ENCODE results near the gene ADAP1.
"Not testable (repeated sequence)": the region's sequence is repeated elsewhere in the genome, so short reads cannot be mapped to it uniquely, and the experiment has no call there.

ADAP1 gene

DNA sequence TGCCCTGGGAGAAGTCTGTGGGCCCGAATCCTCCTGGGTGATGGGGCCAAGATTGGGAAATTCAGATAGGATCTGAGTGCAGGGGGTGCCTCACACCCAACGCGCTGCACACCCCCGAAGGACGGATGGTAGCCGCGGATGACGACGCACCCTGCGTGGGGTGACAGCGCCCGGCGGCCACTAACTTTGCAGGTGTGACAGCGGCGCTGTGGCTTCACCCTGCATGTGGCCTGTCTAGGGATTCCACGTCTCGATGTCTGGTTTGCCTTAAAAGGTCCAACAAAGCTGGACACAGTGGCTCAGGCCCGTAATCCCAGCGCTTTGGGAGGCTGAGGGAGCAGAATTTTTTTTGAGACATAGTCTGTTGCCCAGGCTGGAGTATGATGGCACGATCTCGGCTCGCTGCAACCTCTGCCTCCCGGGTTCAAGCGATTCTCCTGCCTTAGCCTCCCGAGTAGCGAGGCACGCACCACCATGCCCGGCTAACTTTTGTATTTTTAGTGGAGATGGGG is 18.6 kb downstream of the ADAP1 start:
- DNase-seq = no peak

DNA sequence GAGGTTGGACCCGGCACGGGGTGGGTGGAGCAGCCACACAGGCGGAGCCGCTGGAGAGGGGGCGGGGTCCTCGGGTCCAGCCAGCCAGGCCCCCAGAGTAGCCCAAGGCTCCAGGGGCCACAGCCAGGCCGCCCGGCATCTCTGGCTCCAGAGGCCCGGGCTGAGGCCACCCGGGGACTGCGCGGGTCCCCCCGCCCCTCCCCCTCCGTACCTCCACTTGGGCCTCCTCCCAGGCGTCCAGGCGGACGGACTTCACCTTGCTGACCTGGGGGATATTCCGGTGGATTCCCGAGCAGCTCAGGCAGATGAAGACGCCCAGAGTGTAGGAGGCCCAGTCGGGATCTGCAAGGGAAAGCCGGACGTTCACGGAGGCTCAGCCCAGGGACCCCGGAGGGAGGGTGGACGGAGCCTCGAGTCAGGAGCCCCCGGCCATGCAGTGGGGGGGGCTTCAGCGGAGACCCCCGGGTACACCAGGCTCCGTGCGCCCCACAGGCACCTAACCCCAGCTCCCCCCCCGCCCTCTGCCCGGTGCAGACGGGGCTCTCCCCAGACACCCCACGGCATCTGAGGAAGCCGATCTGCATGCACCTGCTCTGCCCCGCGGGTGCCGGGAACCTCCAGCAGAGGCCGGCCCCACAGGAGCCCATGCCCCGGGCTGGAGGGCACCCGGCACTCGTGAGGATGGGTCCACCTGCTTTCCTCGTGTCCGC is 19.2 kb downstream of the ADAP1 start:
- no peak for DNase-seq

DNA sequence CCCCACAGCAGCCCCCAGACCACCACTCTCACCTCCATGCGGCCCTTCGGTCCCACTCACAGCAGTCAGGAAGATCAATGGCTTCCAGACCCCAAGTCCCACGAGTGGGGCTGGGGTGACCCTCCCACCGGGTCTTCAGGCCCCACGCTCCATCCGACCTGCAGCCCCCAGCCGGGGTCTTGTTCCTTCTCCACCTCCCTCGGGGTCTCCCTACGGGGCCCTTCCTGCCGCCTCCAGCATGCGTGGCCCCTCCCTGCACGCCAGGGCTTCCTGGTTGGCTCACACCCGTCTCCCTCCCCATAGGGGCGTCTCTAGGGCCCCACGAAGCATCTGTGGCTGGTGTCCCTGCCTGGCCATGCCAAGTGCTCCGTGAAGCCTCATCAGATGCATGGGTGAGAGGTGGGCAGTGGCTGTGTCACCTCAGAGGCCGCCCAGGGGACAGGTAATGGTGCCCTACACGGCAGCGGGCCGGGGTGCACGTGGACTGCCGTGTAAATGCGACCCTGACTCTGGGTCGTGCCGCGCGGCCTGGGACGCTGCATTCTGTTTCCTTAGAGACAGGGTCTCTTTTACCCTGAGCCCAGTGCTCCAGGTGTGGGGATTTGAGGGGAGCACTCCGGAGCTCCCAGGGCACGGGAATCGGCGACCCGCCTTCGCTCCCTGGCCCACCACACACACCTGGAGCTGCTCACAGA is 19.9 kb downstream of the ADAP1 start:
- no peak for DNase-seq

DNA sequence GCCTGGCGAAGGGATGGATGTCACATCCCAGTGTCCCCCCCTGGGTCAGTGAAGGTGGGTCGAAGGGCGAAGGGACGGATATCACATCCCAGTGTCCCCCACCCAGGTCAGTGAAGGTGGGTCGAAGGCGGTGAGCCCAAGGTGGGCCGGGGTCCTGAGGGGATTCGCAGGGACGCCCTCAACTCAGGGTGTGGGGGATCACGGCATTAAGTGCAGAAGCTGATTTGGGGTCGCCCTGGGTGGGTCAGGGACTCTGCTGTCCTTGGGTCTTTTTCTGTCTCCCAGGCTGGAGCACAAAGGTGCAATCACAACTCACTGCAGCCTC is 21.9 kb downstream of the ADAP1 start:
- DNase-seq = no peak

DNA sequence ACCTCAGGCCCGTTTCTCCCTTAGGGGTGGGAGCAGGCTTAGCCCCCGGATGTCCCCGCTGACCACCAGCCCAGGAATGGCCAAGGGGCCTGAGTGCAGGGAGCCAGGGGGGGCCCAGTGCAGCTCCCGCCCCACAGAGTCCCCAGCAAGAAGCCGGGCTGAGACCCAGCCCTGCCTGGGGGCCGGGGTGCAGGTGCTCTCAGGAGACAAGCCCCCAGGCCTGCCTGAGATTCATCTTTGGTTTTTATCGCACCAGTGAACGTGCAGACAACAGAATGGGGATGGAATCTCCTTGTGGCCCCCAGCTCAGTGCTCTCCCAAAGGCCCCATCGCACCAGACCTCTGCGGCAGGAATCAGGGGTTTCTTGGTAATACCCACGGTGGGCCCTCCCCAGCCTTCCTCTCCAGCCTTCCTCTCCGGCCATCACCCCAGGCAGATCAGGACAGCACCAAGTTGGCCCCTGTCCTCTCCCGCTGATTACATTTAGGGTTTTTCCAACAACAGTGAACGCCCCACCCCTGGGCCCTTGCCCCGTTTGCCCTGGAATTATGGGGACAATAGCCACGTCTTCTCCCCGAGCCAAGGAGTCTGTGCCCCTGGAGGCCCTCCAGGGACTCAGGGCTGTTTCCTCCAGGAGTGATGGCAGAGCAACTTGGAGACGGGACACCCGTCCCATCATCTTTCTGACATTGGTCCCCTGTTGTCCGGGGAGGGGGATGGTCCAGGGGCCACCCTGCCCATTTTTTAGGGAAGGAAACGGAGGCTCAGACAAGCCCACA is 22.4 kb downstream of the ADAP1 start:
- no peak for DNase-seq

DNA sequence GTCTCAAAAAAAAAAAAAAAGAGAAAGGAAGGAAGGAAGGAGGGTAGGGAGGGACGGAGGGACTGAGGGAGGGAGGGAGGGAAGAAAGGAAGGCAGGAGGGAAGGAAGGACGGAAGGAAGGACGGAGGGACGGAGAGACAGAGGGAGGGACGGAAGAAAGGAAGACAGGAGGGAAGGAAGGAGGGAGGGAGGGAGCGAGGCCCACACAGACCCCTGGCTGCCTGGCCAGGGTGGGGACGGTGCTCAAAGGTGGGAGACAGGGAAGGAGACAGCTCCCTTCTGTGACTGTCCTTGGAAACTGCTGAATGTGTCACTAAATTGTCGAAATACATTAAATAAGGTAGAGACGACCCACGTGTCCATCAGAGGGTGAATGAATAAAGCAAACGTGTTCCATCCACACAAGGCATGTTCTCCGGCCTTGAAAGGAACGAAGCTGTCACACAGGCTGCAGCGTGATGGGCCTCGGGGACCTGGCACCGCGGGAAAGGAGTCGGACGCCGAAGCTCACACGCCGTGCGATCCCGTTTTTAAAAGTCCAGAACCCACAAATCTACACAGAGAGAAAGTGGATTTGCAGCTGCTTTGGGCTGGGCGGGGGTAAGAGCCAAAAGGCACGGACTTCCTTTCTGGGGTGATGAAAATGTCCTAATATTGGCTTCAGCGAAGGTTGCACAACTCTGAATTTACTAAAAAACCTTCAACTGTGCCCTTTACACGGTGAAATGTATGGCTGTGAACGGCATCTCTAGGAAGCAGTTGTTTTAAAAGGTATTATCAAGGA is 23.3 kb downstream of the ADAP1 start:
- no peak for DNase-seq

DNA sequence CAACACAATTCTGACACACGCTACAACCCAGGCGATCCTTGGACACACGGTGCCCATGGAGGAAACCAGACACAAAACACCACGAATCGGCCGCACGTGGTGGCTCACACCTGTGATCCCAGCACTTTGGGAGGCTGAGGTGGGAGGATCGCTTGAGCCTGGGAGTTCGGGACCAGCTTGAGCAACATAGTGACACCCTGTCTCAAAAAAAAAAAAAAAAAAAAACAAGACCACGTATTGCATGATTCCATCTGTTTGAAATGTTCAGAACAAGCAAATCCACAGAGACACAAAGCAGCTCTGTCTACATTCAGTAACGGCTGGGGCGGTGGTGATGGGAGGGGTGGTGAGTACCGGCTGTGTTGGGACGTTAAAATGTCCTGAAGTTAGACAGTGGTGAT is 25.2 kb downstream of the ADAP1 start:
- DNase-seq = no peak

DNA sequence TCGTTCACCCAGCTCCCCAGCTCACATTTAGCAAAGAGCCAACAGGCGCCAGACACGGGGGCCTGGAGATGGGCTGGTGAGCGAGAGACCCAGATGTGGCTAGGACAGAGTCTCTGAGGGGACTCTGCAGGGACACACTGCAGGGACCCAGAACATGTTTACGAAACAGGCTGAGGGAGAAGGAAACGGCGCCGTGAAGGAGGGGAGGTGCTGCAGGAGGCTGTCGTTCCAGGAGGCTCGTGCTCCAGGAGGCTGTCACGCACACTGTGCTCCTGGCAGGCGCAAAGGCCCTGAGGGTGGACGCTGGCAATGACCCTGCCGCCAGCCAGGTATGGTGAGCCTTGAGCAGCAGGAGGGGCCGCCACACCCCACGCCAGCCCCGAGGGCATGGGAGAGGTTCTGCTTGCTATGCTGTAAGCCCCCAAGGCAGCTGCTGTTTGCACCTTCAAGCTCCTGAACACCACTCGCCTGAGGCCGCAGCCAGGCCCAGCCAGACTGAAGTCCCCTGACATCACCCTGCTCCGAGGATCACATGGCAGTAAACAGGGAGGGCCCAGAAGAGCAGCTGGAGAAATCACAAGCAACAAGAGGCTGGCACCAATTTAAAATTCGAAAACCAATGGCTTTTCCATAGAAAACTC is 27.3 kb downstream of the ADAP1 start:
- DNase-seq = no peak

DNA sequence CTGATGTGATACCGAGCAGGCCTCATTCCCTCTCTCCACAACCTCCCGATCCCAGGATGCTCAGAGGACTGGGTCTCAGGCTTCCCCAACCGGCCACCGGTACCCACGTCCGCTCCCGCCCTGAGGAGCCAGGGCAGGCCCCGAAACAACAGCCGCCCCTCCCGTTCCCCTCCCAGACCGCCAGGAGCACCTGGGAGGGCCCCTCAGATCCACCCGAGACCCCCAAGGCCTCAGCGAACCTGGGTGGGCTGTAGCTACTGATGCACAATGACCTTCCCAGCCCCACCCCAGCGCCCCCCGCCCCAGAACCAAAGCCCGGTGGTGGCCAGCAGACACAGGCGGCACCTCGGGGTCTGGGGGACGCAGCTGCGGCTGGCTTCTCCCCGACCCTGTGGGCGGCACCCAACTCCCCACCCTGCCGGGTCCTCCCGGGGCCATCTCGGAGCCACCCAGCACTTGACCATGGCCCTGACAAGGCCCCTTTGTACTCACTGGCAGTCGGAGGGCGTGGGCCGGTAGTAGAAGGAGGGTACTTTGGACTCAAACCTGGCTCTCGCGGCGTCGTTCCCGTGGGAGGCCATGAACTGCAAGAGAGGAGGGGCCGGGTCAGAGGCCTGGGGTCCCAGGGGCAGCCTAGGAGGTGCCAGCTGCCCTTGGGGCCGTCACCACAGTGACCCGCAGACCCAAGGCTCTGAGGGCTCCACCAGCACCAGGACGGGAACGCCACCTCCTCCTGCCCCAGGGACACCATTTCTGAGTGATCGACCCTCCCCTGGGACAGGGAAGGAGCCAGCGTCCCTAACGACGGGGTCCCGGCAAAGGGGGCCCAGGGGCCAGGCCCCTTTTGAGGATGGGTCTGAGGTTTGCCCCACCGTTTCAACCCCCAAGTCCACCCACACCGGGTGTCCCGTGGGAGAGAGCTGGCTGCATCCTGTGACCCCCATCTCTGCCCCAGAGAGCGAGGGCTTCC is 28.1 kb downstream of the ADAP1 start:
- no peak for DNase-seq

DNA sequence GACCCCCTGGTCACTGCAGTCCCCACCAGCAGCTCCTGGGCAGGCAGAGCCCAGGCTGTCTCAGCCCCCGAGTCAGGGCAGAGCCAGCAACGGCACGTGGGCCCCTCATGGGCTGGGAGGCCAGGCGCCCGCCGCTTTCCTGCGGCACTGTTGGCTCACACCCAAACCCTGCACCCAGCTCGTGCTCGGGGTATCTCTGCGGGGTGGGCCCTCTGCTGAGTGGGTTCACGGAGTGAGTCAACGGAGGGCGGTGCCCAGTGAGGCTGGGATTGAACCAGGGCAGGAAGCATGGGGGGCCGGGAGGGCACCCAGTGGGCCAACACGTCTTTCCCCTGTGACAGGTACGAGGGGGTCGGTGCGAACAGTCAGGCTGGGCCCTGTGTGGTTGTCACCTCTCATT is 28.9 kb downstream of the ADAP1 start:
- no peak for DNase-seq

DNA sequence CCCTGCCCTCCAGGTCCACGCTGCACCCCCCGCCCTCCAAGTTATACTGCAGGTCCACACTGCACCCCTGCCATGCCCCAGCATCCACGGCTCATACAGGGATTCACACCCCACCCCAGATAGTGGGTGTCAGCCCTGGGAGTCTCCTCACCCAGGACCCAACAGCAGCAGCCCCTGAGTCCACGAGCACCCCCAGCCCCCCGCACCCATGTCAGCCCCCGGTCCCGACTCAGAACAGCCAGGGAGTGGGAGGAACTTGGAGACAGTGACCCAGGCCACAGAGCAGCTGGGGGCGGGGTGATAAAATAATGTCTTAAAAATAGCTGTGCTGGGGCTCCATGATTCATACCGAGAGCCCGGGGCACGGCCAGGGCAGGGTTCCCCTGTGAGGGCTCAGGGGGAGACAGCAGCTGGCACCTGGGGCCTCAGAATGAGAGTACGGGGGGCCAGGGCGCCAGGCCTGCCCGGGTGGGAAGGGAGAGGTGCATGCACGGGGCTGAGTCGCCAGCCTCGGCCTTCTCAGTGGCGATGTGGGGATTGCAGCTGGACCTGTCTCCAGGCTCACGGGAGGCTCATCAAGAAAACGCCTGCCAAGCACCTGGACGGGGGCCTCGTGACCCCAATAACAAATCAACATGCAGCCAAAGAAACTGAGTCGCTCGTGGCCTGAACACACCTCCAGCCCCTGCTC is 29.8 kb downstream of the ADAP1 start:
- peak; percentile 80 for DNase-seq

DNA sequence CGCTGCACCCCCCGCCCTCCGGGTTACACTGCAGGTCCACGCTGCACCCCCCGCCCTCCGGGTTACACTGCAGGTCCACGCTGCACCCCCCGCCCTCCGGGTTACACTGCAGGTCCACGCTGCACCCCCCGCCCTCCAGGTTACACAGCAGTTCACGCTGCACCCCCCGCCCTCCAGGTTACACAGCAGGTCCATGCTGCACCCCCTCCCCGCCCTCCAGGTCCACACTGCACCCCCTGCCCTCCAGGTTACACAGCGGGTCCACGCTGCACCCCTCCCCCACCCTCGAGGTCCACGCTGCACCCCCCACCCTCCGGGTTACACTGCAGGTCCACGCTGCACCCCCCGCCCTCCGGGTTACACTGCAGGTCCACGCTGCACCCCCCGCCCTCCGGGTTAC is 30.4 kb downstream of the ADAP1 start:
- DNase-seq = not testable (repeated sequence)

DNA sequence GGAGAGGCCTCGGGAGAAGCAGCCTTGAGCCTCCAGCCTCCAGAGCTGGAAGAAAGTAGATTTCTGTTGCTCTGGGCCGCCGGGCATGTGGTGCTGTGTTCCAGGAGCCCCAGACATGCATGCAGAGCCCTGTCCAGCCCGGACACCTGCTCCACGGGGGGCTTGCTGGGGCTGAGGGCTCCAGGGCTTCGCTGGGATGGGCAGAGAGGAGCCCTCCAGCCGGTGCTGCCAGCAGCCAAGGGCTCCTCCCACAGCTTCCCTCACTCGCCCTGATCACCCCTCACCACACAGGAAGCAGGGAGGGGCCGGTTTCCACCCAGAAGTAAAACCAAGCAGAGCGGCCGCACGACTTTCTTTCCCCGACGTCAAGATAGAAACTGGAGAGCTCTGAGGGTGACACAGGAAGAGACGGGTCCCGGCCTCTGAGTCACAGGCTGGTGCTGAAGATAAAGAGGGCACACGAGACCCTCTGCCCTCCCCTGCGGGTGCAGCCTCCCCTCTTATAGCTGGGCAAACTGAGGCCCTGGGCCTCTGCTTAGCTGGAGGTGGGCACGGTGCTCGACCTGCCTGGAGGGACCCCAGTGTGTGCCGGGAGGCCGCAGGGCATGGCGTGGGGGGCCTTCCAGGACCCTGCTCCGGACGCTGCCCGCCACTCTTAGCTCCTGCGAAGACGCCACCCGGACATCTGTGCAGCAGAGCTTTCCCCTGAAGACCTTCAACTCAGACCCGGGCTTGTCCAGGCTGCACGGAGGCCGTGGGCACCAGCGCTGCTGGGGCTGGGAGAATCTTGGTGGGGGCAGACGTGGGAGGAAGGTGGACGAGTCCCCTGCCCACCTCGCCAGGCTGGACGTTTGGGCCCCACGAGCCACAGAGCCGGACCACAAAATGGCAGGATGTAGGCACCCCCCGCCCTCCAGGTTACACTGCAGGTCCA is 31.1 kb downstream of the ADAP1 start:
- peak; percentile 94 for DNase-seq

DNA sequence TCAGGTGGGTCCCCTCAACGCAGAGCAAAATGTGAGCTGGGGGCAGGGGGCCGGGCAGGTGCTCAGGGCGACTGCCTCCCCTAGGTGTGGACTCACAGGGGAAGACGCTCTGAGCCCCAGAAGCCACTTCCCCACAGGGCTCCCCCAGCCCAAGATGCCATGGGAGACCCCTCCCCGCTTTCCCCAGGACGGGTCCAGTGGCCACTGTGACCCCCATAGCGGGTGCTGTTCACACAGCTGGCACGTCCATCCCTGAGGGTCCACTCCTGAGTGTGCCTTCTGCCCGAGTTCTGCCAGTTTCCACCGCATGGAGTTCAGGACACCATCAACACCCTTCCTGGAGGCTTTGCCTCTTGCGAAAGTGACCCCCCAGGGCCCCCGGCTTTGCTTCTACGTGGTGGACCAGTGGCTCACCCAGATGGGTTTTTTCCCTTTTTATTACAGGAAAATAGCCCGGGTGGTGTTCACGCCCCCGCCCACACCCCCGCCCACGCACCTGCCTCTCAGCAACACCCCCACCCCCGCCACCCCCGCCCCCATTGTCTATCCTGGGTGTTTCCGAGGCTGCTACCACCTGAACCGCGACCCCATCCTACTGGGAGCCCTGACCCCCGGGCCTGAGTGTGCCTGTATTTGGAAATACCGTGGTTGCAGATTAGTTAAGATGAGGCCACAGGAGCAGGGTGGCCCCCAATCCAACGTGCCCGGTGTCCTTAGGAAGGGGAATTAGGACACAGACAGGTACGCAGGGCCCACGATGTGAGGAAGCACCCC is 32.0 kb downstream of the ADAP1 start:
- DNase-seq = peak; percentile 36

DNA sequence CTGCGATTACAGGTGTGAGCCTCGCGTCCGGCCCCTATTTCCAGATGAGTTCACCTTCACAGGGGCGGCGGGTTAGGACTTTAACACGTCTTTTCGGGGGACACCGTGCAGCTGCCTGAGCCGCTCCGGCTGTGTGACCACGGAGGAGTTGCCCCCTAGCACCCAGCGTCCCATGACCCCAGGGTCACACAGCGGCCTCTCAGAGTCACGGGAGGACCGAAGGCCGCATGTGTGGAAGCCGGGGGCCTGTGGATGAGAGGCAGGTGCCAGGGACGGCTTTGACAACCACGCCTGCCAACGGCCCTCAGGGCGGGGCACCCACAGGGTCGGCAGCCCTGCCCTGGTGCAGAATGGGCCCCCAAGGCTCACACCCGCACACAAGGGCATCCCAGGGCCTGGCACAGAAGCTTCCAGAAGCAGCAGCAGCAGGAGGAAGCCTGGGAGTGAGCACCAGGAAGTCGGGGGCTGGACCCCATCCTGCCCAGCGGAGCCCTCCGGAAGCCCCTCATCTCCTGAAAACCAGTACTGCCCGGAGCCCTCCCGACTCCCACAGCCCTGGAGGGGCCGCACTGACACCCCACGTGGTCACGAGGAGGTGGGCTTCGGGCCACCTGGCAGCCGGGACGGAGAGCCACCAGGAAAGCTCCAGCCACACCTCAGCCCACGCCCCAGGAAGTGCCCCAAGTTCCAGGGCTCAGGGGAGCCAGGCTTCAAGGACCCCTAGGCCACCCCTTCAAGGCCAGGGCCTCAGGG is 32.7 kb downstream of the ADAP1 start:
- no peak for DNase-seq

DNA sequence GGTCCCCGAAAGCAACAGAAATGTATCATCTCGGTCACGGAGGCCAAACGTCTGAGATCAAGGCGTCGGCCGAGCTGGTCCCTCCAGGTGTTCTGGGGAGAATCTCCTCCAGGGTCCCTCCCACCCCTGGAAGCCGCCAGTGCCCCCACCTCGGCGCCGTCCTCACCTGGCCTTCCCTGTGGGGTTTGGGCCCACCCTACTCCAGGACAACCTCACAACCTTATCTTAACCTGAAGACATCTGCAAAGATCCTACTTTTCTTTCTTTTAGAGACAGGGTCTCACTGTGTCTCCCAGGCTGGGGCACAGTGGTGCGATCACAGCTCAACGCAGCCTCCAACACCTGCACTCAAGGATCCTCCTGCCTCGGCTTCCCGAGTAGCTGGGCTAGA is 33.4 kb downstream of the ADAP1 start:
- no peak for DNase-seq

DNA sequence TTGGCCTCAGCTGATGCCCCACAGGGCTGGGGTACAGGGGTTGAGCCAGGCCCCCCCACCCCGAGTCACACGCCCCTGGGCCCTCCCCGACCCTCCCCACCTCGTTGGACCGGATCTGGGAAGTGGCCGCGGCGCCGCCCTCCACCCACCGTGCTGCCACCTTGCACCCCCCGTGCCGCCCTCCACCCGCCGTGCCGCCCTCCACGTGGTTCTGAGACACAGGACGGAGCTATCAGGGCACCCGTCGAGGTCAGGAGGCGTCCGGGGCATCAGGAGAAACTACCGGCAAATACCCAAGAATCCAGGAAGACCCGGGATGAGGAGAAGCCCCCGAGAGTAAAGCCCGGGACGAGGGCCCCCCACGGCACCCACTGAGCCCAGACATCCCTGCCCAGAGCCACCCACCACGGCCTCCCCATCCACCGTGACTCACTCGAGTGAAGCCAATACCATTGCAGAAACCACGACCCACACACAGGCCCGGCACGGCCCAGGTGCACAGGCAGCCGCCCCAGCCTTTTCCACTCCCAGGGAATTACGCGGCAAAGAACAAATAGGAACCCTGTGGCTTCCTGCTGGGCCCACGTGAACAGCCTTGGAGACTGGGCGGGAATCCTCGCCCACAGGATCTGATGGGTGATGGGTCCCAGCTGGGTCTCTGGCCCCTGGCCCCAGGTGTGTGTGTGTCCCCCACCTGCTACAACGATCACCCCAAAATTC is 34.0 kb downstream of the ADAP1 start:
- DNase-seq = peak; percentile 48
